AG10803 (cell line): ENCODE data around the gene TAF6L.
A peak's percentile ranks its signal among the peaks of the same experiment; 100 is the strongest.
"Not testable (repeated sequence)": the region's sequence is repeated elsewhere in the genome, so short reads cannot be mapped to it uniquely, and the experiment has no call there.

Experiments
- DNase-seq: peaks from one replicate; pipeline ENCODE4 v3.0.0; 2010; ENCODE audit warnings: low read depth
- H3K4me3 ChIP-seq: 2 replicates; pipeline ENCODE4 v1.5.1; 2011; ENCODE audit warnings: mild to moderate bottlenecking, low read length, control low read depth
- TF ChIP-seq, protein P1 (sequence below): conservative IDR thresholded peaks from 2 replicates; pipeline ENCODE4 v1.5.1; 2011; ENCODE audit warnings: mild to moderate bottlenecking, low read length, control low read depth, inconsistent platforms

TAF6L gene

GRCh38 chr11:62752177-62752785, 18.9 kb upstream of the TAF6L start:
- H3K4me3 ChIP-seq, result no peak overlapping the region
- TF ChIP-seq, protein P1, sequence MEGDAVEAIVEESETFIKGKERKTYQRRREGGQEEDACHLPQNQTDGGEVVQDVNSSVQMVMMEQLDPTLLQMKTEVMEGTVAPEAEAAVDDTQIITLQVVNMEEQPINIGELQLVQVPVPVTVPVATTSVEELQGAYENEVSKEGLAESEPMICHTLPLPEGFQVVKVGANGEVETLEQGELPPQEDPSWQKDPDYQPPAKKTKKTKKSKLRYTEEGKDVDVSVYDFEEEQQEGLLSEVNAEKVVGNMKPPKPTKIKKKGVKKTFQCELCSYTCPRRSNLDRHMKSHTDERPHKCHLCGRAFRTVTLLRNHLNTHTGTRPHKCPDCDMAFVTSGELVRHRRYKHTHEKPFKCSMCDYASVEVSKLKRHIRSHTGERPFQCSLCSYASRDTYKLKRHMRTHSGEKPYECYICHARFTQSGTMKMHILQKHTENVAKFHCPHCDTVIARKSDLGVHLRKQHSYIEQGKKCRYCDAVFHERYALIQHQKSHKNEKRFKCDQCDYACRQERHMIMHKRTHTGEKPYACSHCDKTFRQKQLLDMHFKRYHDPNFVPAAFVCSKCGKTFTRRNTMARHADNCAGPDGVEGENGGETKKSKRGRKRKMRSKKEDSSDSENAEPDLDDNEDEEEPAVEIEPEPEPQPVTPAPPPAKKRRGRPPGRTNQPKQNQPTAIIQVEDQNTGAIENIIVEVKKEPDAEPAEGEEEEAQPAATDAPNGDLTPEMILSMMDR, result no peak
- DNase-seq, result no peak

DNA sequence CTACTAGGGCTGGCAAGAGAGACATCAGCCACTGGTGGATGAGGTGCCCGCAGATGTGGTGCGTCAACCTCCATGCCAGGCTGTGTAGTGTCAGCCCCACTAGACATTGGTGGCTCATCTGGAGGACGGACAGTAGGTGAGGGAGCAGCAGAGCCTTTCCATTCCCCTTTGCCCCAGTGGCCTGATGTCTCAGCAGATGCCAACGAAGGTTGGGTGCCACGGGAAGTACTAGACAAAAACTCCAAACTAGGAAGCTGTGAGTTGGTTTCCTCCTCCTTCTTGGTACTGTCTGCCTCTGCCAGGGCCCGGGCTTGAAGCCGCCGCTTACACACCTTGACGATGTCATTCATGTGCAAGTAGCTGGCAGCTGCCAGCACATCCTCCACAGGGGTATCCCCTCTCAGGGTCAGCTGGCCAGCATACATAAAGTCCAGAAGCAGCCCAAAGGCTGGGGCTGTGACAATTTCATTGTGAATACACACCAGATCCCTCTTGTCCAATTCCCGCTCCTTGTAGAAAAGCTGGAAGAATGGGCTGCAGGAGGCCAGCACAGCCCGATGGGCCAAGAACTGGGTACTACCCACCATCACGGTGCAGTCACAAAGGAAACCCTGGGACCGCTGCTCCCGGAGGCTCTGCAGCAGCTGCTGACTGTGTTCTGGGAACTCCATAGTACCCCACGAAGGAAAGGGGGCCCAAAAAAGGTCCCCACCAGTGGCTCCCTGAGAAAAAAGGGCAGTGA, 18.0 kb upstream of the TAF6L start:
- TF ChIP-seq, protein P1, result no peak
- peak overlapping the region; percentile 80 for H3K4me3 ChIP-seq

DNA sequence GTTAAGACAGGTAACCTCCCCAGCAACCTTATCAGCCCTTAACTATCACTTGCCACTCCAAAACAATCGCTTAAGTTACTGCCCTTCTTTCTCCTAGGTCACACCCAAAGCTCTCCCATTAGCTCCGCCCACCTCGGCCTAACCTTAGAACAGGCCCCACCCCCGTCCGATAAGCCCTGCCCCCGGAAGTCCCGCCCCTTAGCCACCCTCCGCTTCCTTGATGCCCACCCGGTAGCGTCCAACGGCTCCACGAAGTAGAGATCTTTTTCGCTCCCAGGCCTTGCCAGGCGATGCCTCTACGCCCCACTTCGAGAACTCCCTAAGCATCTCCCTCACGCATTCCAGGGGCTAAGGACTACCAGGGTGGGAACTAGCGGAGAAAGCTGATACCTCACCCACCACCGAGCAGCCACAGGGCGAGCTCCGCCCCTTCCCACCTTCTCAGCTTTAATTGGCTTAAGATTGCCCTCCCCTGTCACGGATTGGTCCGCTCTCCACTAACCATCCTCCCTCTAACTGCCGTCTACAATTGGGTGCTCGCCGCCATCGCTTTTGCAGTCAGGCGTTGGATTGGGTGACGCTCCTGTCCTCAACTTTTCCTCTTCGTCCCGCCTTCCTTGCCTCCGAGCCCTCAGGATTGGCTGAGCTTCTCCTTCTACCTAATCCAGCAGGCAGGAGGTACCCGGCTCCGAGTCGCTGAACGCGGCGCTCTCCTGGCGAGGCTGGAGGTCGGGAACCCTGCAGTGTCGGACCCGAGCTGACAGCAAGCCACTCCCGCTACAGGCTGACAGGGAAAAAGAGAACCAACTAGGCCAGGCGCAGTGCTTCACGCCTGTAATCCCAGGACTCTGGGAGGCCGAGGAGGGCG, 17.2 kb upstream of the TAF6L start, which contains the start of gene ZBTB3:
Gene ZBTB3 (minus strand): TSS at position 425 of the 868 bp plus-strand sequence. CDS start 496 bp downstream, outside the sequence.
- peak within 1 kb of the TSS; percentile 80 for H3K4me3 ChIP-seq
- peak; percentile 99 for DNase-seq
- TF ChIP-seq, protein P1, result no peak

More for the DNA sequence above, 18.0 kb upstream of the TAF6L start:
- no peak for DNase-seq

DNA sequence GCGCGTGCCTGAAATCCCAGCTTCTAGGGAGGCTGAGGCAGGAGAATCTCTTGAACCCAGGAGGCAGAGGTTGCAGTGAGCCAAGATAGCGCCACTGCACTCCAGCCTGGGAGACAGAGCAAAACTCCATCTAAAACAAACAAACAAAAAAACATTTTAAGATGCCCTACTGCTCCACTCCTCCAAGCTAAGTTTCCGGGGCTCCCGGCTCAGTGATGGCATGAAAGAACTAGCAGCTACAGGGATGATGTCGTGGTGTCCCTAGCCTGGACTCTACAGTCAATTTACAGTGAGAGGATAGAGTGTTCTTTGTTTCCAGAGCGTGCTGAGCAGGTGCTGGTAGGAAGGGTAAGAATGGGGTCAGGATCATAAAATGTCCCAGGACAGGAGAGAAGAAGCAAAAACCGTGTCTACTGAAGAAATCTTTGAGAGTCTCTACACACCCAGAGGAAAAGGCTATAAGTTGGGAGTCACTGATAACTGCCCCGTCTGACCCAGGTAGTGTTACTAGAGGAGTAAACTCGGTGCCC, 16.0 kb upstream of the TAF6L start:
- no peak for DNase-seq
- TF ChIP-seq, protein P1, result no peak
- no peak overlapping the region for H3K4me3 ChIP-seq

- no peak for DNase-seq
- no peak overlapping the region for H3K4me3 ChIP-seq
- TF ChIP-seq, protein P1, result no peak
Observed at GRCh38 chr11:62757846-62758788, 13.1 kb upstream of the TAF6L start.

DNA sequence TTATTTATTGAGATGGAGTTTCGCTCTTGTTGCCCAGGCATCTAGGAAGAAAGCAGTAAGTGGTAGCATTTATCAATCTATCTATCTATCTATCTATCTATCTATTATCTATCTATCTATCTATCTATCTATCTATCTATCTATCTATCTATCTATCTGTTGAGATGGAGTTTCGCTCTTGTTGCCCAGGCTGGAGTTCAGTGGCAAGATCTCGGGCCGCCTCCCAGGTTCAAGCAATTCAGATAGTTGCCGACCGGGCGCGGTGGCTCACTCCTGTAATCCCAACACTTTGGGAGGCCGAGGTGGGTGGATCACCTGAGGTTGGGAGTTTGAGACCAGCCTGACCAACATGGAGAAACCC, 10.3 kb upstream of the TAF6L start:
- DNase-seq, result not testable (repeated sequence)
- peak overlapping the region; percentile 93 for H3K4me3 ChIP-seq

DNA sequence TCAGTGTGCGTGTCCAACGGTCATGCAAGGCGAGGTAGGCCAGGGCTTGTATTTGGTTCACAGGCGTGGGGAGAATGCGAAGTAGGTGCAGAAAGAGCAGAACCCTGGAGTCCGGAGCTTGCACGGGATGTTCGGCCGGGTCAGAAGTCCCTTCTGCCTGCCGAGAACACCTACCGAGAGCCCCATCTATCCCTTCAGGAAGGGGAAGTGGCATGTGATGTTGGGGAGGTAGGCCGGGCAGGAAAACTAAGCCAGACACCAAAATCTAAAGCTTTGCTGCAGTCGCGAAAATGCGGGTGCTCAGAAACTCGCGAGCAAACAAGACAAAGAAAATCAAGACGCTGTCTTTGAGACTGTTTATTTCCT, 435 bp upstream of the TAF6L start:
- DNase-seq, result peak; percentile 16
- TF ChIP-seq, protein P1, result no peak

More for the DNA sequence above, 435 bp upstream of the TAF6L start:
- H3K4me3 ChIP-seq, result peak overlapping the region; percentile 80
